ENCODE results near the gene PRKAG2.

PRKAG2 gene

DNA sequence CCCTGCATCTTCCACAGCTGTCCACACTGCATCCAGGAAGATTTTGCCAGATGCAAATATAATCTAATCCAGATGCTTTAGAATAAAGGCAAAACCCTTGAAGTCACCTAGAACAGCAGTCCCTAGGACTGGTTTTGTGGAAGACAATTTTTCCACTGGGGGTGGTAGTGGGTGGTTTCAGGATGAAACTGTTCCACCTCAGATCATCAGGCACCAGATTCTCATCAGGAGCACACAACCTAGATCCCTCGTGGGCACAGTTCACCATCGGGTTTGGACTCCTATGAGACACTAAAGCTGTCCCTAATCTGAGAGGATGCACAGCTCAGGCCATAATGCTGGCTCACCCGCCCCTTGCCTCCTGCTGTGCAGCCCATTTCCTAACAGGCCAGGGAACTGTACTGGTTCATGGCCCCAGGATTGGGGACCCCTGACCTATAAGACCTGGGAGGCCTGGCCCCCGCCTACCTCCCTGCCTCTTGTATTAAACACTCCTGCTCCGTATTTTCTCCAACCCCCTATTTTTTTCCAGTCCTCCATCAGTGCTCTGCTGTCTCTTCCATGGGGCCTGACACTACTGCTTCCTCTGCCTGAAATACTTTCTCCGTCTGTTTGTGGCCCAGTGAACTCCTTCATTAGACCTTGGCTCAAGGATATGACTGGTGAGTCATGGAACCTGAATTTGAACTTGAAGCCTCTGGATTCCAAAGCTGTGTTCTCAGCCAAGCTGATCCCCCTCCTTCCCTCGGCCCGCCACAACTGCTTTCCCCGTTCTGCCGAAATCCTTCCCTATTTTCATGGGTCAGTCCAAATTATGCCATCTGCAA, 277.3 kb downstream of the PRKAG2 start:
- no peak for TF ChIP-seq EGR1 (IDR thresholded peaks at IDR 0.05)
- TF ChIP-seq ZBTB7A (IDR thresholded peaks at IDR 0.05; ENCODE audit: low read depth): no peak
- no peak for TF ChIP-seq YY1 (IDR thresholded peaks at IDR 0.05; ENCODE audit: low read depth)
- peak; percentile 63 for TF ChIP-seq NFIC (IDR thresholded peaks at IDR 0.05)
- peak; percentile 9; the same call in 1 of the 2 replicates for TF ChIP-seq RAD21 (IDR thresholded peaks at IDR 0.05; ENCODE audit: low read depth)
- TF ChIP-seq TAF1 (IDR thresholded peaks at IDR 0.05; ENCODE audit: low read depth): no peak
- no peak for TF ChIP-seq CREB1 (IDR thresholded peaks at IDR 0.05; ENCODE audit: low read depth)
- peak; percentile 86 for TF ChIP-seq EP300 (IDR thresholded peaks at IDR 0.05; ENCODE audit: borderline replicate concordance)
- peak; percentile 74; the same call in 1 of the 2 replicates for TF ChIP-seq TCF12 (IDR thresholded peaks at IDR 0.05; ENCODE audit: low read depth)
- TF ChIP-seq, protein P1, sequence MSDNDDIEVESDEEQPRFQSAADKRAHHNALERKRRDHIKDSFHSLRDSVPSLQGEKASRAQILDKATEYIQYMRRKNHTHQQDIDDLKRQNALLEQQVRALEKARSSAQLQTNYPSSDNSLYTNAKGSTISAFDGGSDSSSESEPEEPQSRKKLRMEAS (IDR thresholded peaks at IDR 0.05): peak; percentile 39; the same call in 1 of the 2 replicates
- peak; percentile 84 for TF ChIP-seq TEAD4 (IDR thresholded peaks at IDR 0.05)

- TF ChIP-seq CEBPB (IDR thresholded peaks at IDR 0.05) (0 out of 2 replicates have a peak, but pooled peaks have one; percentile 3), YY1 (IDR thresholded peaks at IDR 0.05; ENCODE audit: low read depth) (no peak), TCF12 (IDR thresholded peaks at IDR 0.05; ENCODE audit: low read depth) (peak; percentile 79), RAD21 (IDR thresholded peaks at IDR 0.05; ENCODE audit: low read depth) (no peak), TEAD4 (IDR thresholded peaks at IDR 0.05) (peak; percentile 79), EP300 (IDR thresholded peaks at IDR 0.05; ENCODE audit: borderline replicate concordance) (peak; percentile 85), CREB1 (IDR thresholded peaks at IDR 0.05; ENCODE audit: low read depth) (no peak), NFIC (IDR thresholded peaks at IDR 0.05) (peak; percentile 19; the same call in 1 of the 2 replicates), REST (IDR thresholded peaks at IDR 0.05; ENCODE audit: low read depth) (no peak)
- TF ChIP-seq, protein P1 (IDR thresholded peaks at IDR 0.05): peak; percentile 67
Observed at GRCh38 chr7:151597541-151598444, 279.1 kb downstream of the PRKAG2 start.

GRCh38 chr7:151595702-151596350, 281.1 kb downstream of the PRKAG2 start:
- TF ChIP-seq YY1 (IDR thresholded peaks at IDR 0.05; ENCODE audit: low read depth): no peak
- TF ChIP-seq NFIC (IDR thresholded peaks at IDR 0.05): peak; percentile 70

DNA sequence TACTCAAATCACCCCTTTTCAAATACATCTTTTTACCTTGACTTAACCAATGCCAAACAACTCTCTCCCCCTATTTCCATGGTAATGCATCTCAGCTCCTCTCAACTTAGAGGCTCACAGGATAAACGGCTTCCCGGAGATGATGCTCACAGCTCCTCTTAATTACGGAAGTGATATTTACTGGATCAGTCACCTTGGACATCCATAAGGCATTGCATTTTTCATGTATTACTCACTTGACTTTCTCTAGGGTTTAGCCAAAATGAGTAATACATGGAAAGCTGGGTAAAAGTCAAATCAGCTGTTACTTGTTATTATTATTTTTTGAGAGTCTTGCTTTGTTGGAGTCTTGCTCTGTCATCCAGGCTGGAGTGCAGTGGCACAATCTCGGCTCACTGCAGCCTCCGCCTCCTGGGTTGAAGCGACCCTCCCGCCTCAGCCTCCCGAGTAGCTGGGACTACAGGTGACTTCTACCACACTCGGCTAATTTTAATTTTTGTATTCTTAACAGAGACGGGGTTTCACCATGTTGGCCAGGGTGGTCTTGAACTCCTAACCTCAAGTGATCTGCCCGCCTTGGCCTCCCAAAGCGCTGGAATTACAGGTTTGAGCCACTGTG, 283.9 kb downstream of the PRKAG2 start:
- no peak for TF ChIP-seq ZBTB7A (IDR thresholded peaks at IDR 0.05; ENCODE audit: low read depth)
- TF ChIP-seq REST (IDR thresholded peaks at IDR 0.05; ENCODE audit: low read depth): no peak
- TF ChIP-seq USF1 (IDR thresholded peaks at IDR 0.05): no peak
- no peak for TF ChIP-seq EGR1 (IDR thresholded peaks at IDR 0.05)
- TF ChIP-seq TEAD4 (IDR thresholded peaks at IDR 0.05): no peak
- no peak for TF ChIP-seq CEBPB (IDR thresholded peaks at IDR 0.05)
- no peak for TF ChIP-seq CREB1 (IDR thresholded peaks at IDR 0.05; ENCODE audit: low read depth)
- no peak for TF ChIP-seq FOXM1 (IDR thresholded peaks at IDR 0.05; ENCODE audit: borderline replicate concordance, low read depth)
- no peak for TF ChIP-seq TAF1 (IDR thresholded peaks at IDR 0.05; ENCODE audit: low read depth)
- no peak for TF ChIP-seq TCF12 (IDR thresholded peaks at IDR 0.05; ENCODE audit: low read depth)
- TF ChIP-seq, protein P1 (IDR thresholded peaks at IDR 0.05): no peak
- TF ChIP-seq RAD21 (IDR thresholded peaks at IDR 0.05; ENCODE audit: low read depth): no peak
- no peak for TF ChIP-seq YY1 (IDR thresholded peaks at IDR 0.05; ENCODE audit: low read depth)
- no peak for TF ChIP-seq EP300 (IDR thresholded peaks at IDR 0.05; ENCODE audit: borderline replicate concordance)
- no peak for TF ChIP-seq NFIC (IDR thresholded peaks at IDR 0.05)
